Astrocyte of the spinal cord (primary cell): ENCODE measurements around the gene CHRNA3.

Experiments used
- DNase-seq: peaks from one replicate; pipeline ENCODE4 v3.0.0; 2011; ENCODE audit warnings: low read depth, low spot score
- H3K4me3 ChIP-seq: 2 replicates; pipeline ENCODE4 v1.5.1; 2011; ENCODE audit warnings: low read depth, mild to moderate bottlenecking, low read length, moderate library complexity
- in situ Hi-C: cut with HindIII; loops from 2 replicates; pipeline ENCODE4 v1.10.0; 2017; ENCODE audit warnings: low sequenced_read_pairs
- TF ChIP-seq, protein P1 (sequence below): IDR thresholded peaks from 2 replicates; pipeline ENCODE4 v1.5.1; 2012; ENCODE audit warnings: low read depth, mild to moderate bottlenecking, low read length, inconsistent platforms

Gene CHRNA3

DNA sequence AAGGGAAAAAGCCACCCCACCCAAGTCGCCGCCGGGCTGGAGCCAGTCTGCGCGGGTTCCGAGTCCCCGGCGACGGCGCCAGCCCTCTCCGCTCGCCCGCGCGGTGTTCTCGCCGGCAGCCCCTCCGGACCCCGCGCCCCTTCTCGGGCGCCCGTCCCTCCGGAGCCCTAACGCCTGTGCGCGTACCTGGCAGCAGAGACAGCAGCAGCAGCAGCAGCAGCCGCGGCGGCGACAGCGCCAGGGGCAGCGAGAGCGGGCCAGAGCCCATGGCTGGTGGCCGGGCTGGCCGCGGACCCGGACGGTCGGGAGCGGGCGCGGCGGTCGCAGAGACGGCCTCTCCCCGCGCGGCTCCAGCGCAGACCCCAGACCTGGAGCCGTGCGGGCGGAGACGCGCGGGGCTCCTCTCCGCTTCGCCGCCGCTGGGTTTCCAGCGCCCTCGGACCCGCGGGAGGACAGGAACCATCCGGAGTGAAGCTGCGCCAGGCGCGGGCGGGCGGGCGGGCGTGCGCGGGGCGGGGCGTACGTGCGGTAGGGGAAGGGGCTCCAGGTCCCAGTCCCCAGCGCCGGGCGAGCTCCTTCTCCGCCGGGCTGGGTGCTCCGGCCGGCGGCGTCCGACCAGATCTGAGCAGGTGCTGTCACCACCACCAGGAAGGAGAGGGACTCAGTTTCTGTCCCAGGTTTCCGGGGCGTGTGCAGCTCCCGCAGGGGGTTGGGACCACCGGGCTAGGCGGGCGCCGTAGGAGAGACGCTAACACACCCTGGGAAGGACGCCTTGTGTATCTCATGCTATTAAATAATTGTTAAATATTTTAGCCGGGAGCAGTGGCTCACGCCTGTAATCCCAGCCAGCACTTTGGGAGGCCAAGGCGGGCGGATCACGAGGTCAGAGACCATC is at the start of gene CHRNA3:
Gene CHRNA3 (minus strand): TSS at position 470 of the 895 bp plus-strand sequence. CDS start 202 bp downstream, at position 268.
- TF ChIP-seq, protein P1, sequence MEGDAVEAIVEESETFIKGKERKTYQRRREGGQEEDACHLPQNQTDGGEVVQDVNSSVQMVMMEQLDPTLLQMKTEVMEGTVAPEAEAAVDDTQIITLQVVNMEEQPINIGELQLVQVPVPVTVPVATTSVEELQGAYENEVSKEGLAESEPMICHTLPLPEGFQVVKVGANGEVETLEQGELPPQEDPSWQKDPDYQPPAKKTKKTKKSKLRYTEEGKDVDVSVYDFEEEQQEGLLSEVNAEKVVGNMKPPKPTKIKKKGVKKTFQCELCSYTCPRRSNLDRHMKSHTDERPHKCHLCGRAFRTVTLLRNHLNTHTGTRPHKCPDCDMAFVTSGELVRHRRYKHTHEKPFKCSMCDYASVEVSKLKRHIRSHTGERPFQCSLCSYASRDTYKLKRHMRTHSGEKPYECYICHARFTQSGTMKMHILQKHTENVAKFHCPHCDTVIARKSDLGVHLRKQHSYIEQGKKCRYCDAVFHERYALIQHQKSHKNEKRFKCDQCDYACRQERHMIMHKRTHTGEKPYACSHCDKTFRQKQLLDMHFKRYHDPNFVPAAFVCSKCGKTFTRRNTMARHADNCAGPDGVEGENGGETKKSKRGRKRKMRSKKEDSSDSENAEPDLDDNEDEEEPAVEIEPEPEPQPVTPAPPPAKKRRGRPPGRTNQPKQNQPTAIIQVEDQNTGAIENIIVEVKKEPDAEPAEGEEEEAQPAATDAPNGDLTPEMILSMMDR, result no peak
- no peak within 1 kb of the TSS for H3K4me3 ChIP-seq
- no peak for DNase-seq
- in situ Hi-C loops, result no loop called here

GRCh38 chr15:78668987-78669386 is 48.2 kb upstream of the CHRNA3 start:
- no peak for DNase-seq
- TF ChIP-seq, protein P1, result no peak
- in situ Hi-C loops, result no loop called here

GRCh38 chr15:78667578-78668236 is 46.9 kb upstream of the CHRNA3 start:
- TF ChIP-seq, protein P1, result no peak
- H3K4me3 ChIP-seq, result no peak overlapping the region
- DNase-seq, result no peak
- in situ Hi-C loops, result no loop called here

More at GRCh38 chr15:78668987-78669386, 48.2 kb upstream of the CHRNA3 start:
- H3K4me3 ChIP-seq, result no peak overlapping the region

- H3K4me3 ChIP-seq, result no peak overlapping the region
- TF ChIP-seq, protein P1, result no peak
- in situ Hi-C loops, result no loop called here
- no peak for DNase-seq
Measured at GRCh38 chr15:78666010-78666409, 45.2 kb upstream of the CHRNA3 start.

DNA sequence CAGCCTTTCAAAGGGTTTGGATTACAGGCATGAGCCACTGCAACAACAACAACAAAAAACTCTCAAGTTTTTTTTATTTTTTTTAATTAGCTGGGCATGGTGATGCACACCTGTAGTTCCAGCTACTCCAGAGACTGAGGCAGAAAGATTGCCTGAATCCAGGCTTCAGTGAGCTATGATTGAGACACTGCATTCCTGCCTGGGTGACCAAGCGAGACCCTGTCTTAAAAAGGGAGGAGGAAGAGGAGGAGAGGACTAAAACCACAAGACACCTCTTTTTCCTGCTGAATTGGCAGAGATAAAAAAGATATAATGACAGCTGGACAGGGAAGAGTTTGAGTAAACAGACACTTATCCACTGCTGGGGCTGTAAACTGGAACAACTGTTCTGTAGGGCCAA is 42.9 kb upstream of the CHRNA3 start:
- DNase-seq, result no peak
- TF ChIP-seq, protein P1, result no peak
- no peak overlapping the region for H3K4me3 ChIP-seq
- in situ Hi-C loops, result no loop called here

- in situ Hi-C loops, result no loop called here
- no peak for DNase-seq
- H3K4me3 ChIP-seq, result no peak overlapping the region
- TF ChIP-seq, protein P1, result no peak
Measured at GRCh38 chr15:78662028-78662427, 41.2 kb upstream of the CHRNA3 start.
